Endodermal cell (in vitro differentiated cells): Measurements from ENCODE around the gene YWHAG. TPM values are rescaled to one million over a fixed set of nuclear protein-coding genes. Genes with fewer than 3 reads are reported as not detected.
A peak's percentile ranks its signal among the peaks of the same experiment; 100 is the strongest.

ENCODE experiments used
- DNase-seq: peaks from one replicate; pipeline ENCODE4 v3.0.0-alpha.2; 2017
- H3K27ac ChIP-seq: 2 replicates; pipeline ENCODE4 v1.5.1; 2013; ENCODE audit warnings: mild to moderate bottlenecking, low read depth, low read length, moderate library complexity
- H3K27me3 ChIP-seq: 2 replicates; pipeline ENCODE4 v1.6.1; 2013; ENCODE audit warnings: mild to moderate bottlenecking, low read length, moderate library complexity; ENCODE audit not compliant: insufficient read depth, control insufficient read depth, poor library complexity, severe bottlenecking
- H3K36me3 ChIP-seq: 2 replicates; pipeline ENCODE4 v1.7.0; 2013; ENCODE audit warnings: mild to moderate bottlenecking, low read length, moderate library complexity; ENCODE audit not compliant: control insufficient read depth, insufficient read depth
- H3K4me1 ChIP-seq: one replicate; pipeline ENCODE4 v1.7.0; 2013; ENCODE audit warnings: low read length; ENCODE audit not compliant: control insufficient read depth, insufficient read depth
- H3K4me3 ChIP-seq: 2 replicates; pipeline ENCODE4 v1.5.1; 2013; ENCODE audit warnings: mild to moderate bottlenecking, low read length, moderate library complexity
- H3K9ac ChIP-seq: 2 replicates; pipeline ENCODE4 v1.6.1; 2013; ENCODE audit warnings: mild to moderate bottlenecking, low read length, moderate library complexity; ENCODE audit not compliant: poor library complexity, severe bottlenecking; ENCODE audit errors: extremely low read depth
- H3K9me3 ChIP-seq: 2 replicates; pipeline ENCODE4 v1.6.1; 2013; ENCODE audit warnings: mild to moderate bottlenecking, low read length, moderate library complexity; ENCODE audit not compliant: control insufficient read depth
- H3K27ac Mint-ChIP-seq: 2 replicates; pipeline ENCODE4 v1.8.0; 2020; ENCODE audit warnings: mixed read lengths
- H3K27me3 Mint-ChIP-seq: 2 replicates; pipeline ENCODE4 v1.8.0; 2021; ENCODE audit warnings: mild to moderate bottlenecking, mixed read lengths; ENCODE audit not compliant: insufficient read depth
- H3K36me3 Mint-ChIP-seq: 2 replicates; pipeline ENCODE4 v1.8.0; 2020; ENCODE audit warnings: low read depth, mixed read lengths
- H3K4me1 Mint-ChIP-seq: 2 replicates; pipeline ENCODE4 v1.8.0; 2020; ENCODE audit warnings: mixed read lengths
- H3K4me3 Mint-ChIP-seq: 2 replicates; pipeline ENCODE4 v1.8.0; 2020; ENCODE audit warnings: mild to moderate bottlenecking, moderate library complexity, mixed read lengths
- H3K9me3 Mint-ChIP-seq: 2 replicates; pipeline ENCODE4 v1.8.0; 2020; ENCODE audit warnings: mild to moderate bottlenecking, mixed read lengths
- WGBS, 2 experiments: methylation state at CpG; one replicate each; pipeline versions ENCODE4 v1.1.5 to v1.1.7; 2013; ENCODE audit warnings: missing lambda C conversion rate in 2 of 2, mixed read lengths in 1 of 2; ENCODE audit not compliant: insufficient coverage in 1 of 2, insufficient read length in 1 of 2; 5-methylcytosine and 5-hydroxymethylcytosine counted together
- total RNA-seq, 2 donors: library from RNA; stranded (reverse); fragmentation: NEBNext Ultra II Directional in 1 of 2; extraction: Animal tissue kit (Norgen Biotek cat#: 25700) in 1 of 2; gene quantifications; 2 replicates in 1 of 2; 3 replicates in 1 of 2; pipeline ENCODE4 v1.2.1, GENCODE V29; 2021
- TF ChIP-seq, protein P1 (sequence below): fragments of 200-600 bp; sonication (generic); conservative IDR thresholded peaks from 2 replicates; pipeline ENCODE4 v1.5.0; 2021; ENCODE audit warnings: antibody characterized with exemption, mild to moderate bottlenecking

The YWHAG gene
- total RNA-seq, 2 donors from 2014 or later: 148 TPM

DNA sequence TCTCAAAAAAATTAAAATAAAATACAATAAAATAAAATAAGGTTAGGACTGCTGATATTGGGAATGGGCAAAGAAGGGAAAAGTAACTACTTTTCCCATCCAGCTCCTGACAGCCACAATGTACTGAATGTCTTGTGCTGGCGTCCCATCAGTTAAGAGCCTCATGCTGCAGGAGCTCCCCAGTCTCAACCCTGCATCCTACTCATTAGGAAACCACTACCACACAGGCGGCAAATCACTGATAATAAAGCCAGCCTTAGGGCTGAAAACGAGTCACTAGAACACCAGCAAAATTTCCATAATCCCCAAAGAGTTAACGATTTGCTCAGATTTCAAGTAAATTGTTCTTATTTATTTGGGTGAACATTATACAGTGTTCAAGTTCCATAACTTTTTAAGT lies 4.3 kb downstream of the YWHAG start:
- H3K27me3 ChIP-seq: no peaks in the 10 kb centered on the region
- no peak overlapping the region for H3K9ac ChIP-seq
- Mint-ChIP-seq H3K27me3 (no peaks in the 10 kb centered on the region), H3K4me1 (peaks cover 14% of the 10 kb centered on the region), H3K27ac (no peak overlapping the region), H3K4me3 (no peak overlapping the region), H3K9me3 (peaks cover 33% of the 10 kb centered on the region), H3K36me3 (peaks cover 71% of the 10 kb centered on the region)
- H3K9me3 ChIP-seq: peaks cover 56% of the 10 kb centered on the region
- H3K4me1 ChIP-seq: no peaks in the 10 kb centered on the region
- TF ChIP-seq, protein P1, sequence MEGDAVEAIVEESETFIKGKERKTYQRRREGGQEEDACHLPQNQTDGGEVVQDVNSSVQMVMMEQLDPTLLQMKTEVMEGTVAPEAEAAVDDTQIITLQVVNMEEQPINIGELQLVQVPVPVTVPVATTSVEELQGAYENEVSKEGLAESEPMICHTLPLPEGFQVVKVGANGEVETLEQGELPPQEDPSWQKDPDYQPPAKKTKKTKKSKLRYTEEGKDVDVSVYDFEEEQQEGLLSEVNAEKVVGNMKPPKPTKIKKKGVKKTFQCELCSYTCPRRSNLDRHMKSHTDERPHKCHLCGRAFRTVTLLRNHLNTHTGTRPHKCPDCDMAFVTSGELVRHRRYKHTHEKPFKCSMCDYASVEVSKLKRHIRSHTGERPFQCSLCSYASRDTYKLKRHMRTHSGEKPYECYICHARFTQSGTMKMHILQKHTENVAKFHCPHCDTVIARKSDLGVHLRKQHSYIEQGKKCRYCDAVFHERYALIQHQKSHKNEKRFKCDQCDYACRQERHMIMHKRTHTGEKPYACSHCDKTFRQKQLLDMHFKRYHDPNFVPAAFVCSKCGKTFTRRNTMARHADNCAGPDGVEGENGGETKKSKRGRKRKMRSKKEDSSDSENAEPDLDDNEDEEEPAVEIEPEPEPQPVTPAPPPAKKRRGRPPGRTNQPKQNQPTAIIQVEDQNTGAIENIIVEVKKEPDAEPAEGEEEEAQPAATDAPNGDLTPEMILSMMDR: no peak
- H3K4me3 ChIP-seq: peak overlapping the region; percentile 96
- peaks cover 82% of the 10 kb centered on the region for H3K36me3 ChIP-seq
- 85 to 100% methylated on average over 1 to 4 of the region's 4 CpGs for WGBS, 2 experiments
- no peak for DNase-seq
- H3K27ac ChIP-seq: no peak overlapping the region

DNA sequence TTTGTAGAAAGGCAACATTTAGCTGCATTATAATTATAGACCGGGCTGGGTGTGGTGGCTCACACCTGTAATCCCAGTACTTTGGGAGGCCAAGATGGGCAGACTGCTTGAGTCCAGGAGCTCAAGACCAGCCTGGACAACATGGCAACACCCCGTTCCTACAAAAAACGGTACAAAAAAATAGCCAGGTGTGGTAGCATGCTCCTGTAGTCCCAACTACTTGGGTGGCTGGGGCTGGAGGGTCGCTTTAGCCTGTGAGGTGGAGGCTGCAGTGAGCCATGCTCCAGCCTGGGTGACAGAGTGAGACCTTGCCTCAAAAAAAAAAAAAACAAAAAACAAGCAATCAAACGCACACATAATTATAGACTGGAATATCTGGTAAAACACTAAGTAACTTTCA lies 5.0 kb downstream of the YWHAG start:
- TF ChIP-seq, protein P1: no peak
- Histone ChIP-seq H3K4me1 (no peaks in the 10 kb centered on the region), H3K4me3 (no peak overlapping the region), H3K9ac (no peak overlapping the region), H3K27me3 (no peaks in the 10 kb centered on the region), H3K9me3 (peaks cover 56% of the 10 kb centered on the region), H3K27ac (no peak overlapping the region), H3K36me3 (peaks cover 90% of the 10 kb centered on the region)
- Mint-ChIP-seq H3K4me1 (peaks cover 12% of the 10 kb centered on the region), H3K4me3 (no peak overlapping the region), H3K36me3 (peaks cover 79% of the 10 kb centered on the region), H3K9me3 (peaks cover 33% of the 10 kb centered on the region), H3K27ac (no peak overlapping the region), H3K27me3 (no peaks in the 10 kb centered on the region)
- 95 to 97% methylated on average over 3 to 5 of the region's 5 CpGs for WGBS, 2 experiments
- no peak for DNase-seq

- H3K27ac Mint-ChIP-seq: no peak overlapping the region
- TF ChIP-seq, protein P1: no peak
- H3K9me3 Mint-ChIP-seq: peaks cover 33% of the 10 kb centered on the region
- Histone ChIP-seq H3K27ac (no peak overlapping the region), H3K36me3 (peaks cover 98% of the 10 kb centered on the region), H3K4me1 (no peaks in the 10 kb centered on the region), H3K27me3 (no peaks in the 10 kb centered on the region), H3K9me3 (peaks cover 56% of the 10 kb centered on the region), H3K9ac (no peak overlapping the region), H3K4me3 (no peak overlapping the region)
- H3K4me3 Mint-ChIP-seq: no peak overlapping the region
- no peak for DNase-seq
- peaks cover 89% of the 10 kb centered on the region for H3K36me3 Mint-ChIP-seq
- WGBS, 2 experiments: 97 to 98% methylated on average over 6 of the region's 6 CpGs
- no peaks in the 10 kb centered on the region for H3K27me3 Mint-ChIP-seq
- peaks cover 10% of the 10 kb centered on the region for H3K4me1 Mint-ChIP-seq
These were observed 6.6 kb downstream of the YWHAG start for GRCh38 chr7:76352193-76352592.
